AG04449 (cell line): ENCODE data around the gene RDH5.
A peak's percentile ranks its signal among the peaks of the same experiment; 100 is the strongest.

Experiments used
- CTCF ChIA-PET: fragments of 350-600 bp; formaldehyde crosslinking; extraction: SDS; loops from one replicate; lab custom pipeline; 2021; ENCODE audit warnings: antibody characterized with exemption; lab: Yijun Ruan, JAX
- POLR2A ChIA-PET: fragments of 400-600, 350-600 bp; formaldehyde crosslinking; extraction: SDS; loops from one replicate; lab custom pipeline; 2020; ENCODE audit warnings: antibody characterized with exemption, inconsistent platforms; lab: Yijun Ruan, JAX
- DNase-seq: peaks from one replicate; pipeline ENCODE4 v3.0.0-alpha.2; 2010; ENCODE audit warnings: low read depth, low spot score
- H3K4me3 ChIP-seq: 2 replicates; pipeline ENCODE4 v1.5.1; 2011; ENCODE audit warnings: low read depth, mild to moderate bottlenecking, control low read depth, low read length
- TF ChIP-seq, protein P1 (sequence below): IDR thresholded peaks from one replicate; pipeline ENCODE4 v1.5.1; 2011; ENCODE audit warnings: mild to moderate bottlenecking, moderate library complexity, low read length, control low read depth, inconsistent platforms; ENCODE audit not compliant: insufficient read depth; ENCODE audit errors: missing control alignments

Gene RDH5

DNA sequence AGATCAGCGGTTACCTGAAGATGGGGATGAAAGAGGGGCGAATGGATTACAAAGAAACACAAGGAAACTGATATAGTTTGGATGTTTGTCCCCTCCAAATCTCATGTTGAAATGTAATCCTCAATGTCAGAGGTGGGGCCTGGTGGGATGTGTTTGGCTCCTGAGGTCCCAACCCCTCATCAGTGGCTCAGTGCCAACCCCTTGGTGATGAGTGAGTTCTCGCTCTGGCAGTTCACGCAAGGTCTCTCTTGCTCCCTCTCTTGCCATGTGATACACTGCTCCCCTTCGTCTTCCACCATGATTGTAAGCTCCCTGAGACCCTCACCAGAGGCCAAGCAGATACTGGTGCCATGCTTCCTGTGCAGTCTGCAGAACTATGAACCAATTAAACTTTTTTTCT is 40.5 kb upstream of the RDH5 start:
- H3K4me3 ChIP-seq = no peak overlapping the region
- ChIA-PET POLR2A (no interaction called here), CTCF (no interaction called here)
- DNase-seq = no peak
- TF ChIP-seq, protein P1, sequence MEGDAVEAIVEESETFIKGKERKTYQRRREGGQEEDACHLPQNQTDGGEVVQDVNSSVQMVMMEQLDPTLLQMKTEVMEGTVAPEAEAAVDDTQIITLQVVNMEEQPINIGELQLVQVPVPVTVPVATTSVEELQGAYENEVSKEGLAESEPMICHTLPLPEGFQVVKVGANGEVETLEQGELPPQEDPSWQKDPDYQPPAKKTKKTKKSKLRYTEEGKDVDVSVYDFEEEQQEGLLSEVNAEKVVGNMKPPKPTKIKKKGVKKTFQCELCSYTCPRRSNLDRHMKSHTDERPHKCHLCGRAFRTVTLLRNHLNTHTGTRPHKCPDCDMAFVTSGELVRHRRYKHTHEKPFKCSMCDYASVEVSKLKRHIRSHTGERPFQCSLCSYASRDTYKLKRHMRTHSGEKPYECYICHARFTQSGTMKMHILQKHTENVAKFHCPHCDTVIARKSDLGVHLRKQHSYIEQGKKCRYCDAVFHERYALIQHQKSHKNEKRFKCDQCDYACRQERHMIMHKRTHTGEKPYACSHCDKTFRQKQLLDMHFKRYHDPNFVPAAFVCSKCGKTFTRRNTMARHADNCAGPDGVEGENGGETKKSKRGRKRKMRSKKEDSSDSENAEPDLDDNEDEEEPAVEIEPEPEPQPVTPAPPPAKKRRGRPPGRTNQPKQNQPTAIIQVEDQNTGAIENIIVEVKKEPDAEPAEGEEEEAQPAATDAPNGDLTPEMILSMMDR = no peak

DNA sequence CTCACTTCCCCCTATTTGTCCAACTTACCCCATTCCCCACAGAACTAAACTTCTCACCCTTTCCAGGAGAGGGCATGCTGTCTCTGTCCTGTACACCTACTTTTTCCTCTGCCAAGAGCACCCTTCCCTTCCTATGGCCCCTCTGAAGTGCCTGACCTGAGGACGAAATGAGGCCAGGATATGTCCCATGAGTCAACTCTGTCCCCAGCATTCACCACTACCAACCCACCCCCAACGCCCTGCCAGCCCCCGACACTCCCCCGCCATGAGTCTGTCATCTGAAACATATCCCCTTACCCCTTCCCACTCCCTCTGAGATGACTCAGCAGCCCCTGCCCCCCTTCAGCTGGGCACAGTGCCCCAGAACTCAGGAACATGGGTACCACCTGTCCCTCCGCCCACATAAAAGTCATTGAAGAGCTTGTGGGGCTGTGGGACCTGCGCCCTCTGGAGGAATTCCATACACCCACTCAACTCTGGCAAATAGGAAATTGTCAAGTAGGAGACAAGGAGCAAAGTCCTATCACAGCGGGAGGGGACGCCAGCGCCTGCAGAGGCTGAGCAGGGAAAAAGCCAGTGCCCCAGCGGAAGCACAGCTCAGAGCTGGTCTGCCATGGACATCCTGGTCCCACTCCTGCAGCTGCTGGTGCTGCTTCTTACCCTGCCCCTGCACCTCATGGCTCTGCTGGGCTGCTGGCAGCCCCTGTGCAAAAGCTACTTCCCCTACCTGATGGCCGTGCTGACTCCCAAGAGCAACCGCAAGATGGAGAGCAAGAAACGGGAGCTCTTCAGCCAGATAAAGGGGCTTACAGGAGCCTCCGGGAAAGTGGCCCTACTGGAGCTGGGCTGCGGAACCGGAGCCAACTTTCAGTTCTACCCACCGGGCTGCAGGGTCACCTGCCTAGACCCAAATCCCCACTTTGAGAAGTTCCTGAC is 38.8 kb upstream of the RDH5 start:
- TF ChIP-seq, protein P1 = peak; percentile 35
- DNase-seq = no peak
- peak overlapping the region; percentile 32 for H3K4me3 ChIP-seq
- ChIA-PET POLR2A (no interaction called here), CTCF (interaction anchor here (0.7 to 2.4 kb wide), 9 partner anchors 8 to 56 kb away, joined by 3 to 25 read pairs (median 3); partner anchors contain the start of gene BLOC1S1)

DNA sequence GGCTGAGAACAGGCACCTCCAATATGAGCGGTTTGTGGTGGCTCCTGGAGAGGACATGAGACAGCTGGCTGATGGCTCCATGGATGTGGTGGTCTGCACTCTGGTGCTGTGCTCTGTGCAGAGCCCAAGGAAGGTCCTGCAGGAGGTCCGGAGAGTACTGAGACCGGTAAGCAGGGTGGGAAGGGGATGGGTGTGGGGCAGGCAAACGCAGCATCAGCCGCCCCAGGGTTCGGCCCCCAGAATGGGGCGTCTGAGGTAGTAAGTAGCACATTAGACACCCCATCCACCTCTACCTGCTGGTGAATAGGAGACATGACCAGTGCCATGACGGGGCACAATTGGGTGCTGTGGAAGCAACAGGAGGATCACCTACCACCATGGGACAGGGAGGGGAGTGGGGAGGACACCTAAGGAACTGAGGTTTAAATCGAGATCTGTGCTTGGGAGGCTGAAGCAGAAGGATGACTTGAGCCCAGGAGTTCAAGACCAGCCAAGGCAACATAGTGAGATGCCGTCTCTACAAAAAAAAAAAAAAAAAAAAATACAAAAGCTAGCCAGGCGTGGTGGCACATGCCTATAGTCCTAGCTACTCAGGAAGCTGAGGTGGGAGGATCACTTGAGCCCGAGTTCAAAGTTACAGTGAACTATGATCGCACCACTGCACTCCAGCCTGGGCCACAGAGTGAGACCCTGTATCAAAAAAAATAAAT is 38.0 kb upstream of the RDH5 start:
- CTCF ChIA-PET = interaction anchor here (0.8 to 2.4 kb wide), 7 partner anchors 9 to 55 kb away, joined by 3 to 25 read pairs (median 5); partner anchors contain the start of gene BLOC1S1
- H3K4me3 ChIP-seq = no peak overlapping the region
- no peak for DNase-seq
- TF ChIP-seq, protein P1 = no peak
- POLR2A ChIA-PET = no interaction called here

DNA sequence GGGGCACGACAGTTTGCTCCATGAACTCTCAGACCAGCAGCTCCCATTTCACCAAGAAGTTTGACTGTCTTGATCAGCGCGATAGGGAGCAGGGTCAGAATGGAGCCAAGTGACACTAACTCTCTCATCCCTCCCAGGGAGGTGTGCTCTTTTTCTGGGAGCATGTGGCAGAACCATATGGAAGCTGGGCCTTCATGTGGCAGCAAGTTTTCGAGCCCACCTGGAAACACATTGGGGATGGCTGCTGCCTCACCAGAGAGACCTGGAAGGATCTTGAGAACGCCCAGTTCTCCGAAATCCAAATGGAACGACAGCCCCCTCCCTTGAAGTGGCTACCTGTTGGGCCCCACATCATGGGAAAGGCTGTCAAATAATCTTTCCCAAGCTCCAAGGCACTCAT is 36.5 kb upstream of the RDH5 start:
- ChIA-PET POLR2A (no interaction called here), CTCF (interaction anchor here (1.1 kb wide), 1 partner anchor 12 kb away, joined by 3 read pairs; no protein-coding TSS in a partner anchor)
- no peak for DNase-seq
- TF ChIP-seq, protein P1 = no peak
- no peak overlapping the region for H3K4me3 ChIP-seq

DNA sequence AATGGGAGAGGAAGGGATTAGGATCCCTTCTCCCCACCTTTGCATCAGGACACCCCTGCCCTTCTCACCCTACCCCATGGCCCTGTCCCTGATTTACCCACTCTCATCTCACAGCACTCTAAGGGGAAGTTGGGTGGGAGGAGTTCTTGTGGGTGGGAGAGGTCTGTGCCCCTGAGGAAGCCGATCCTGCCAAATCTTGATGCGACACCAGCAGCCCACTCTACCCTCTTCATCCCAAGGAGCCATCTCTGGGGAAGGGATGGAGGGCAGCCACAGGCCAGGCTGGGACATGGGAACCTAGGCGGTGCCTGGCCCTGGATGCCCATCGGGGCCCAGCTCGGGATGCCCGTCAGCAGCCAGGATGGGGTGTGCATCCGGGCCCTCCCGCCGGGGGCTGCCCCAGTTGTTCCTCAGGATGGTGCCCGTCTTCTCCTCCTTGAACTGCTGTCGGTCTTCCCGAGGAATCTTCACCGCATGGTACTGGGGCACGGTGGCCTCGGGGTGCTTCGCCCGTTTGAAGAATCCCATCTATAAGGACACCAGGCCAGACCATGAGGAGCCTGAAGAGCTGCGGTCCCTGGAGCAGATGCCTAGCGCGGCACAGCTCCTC is 35.3 kb upstream of the RDH5 start:
- POLR2A ChIA-PET = no interaction called here
- TF ChIP-seq, protein P1 = no peak
- DNase-seq = no peak
- H3K4me3 ChIP-seq = no peak overlapping the region
- CTCF ChIA-PET = no interaction called here
